NB4 (cell line): ENCODE results near the gene CRACDL.

Source experiments
- CTCF ChIP-seq: IDR thresholded peaks from one replicate; pipeline ENCODE4 v1.5.1; 2012; ENCODE audit warnings: low read depth, low read length
- MAX ChIP-seq: IDR thresholded peaks from 2 replicates; pipeline ENCODE4 v1.6.1; 2011; ENCODE audit warnings: low read depth, low read length
- POLR2A ChIP-seq: IDR thresholded peaks from 2 replicates; pipeline ENCODE4 v1.6.1; 2011; ENCODE audit warnings: mild to moderate bottlenecking; ENCODE audit not compliant: insufficient read length; ENCODE audit errors: extremely low read depth

GRCh38 chr2:98793275-98793674 is 142.8 kb downstream of the CRACDL start:
- TF ChIP-seq CTCF (no peak), MAX (no peak), POLR2A (no peak)
